ENCODE results near the gene MAPK8.
A peak's percentile ranks its signal among the peaks of the same experiment; 100 is the strongest.

MAPK8 gene

DNA sequence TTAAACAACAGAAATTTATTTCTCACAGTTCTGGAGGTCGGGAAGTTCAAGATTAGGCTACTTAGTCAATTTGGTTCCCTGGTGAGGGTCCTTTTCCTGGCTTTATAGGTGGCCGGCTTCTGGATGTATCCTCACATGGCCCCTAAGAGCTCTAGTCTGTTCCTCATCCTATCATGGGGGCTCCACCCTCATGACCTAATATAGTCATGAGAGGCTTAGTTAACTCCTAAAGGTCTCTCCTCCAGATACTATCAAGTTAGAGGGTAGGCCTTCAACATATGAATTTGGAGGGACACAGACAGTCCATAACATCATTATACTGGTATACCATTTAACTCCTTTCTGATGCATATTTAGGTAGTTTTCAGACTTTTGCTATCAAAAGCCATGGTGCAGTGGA, 7.6 kb downstream of the MAPK8 start:
- TF ChIP-seq CTCF (IDR thresholded peaks at IDR 0.05; ENCODE audit: low read depth, low read length) = no peak
- no peak for DNase-seq (ENCODE audit: low read depth in 2 of 2)
- H3K4me3 ChIP-seq (replicated peaks in 1 of 2; ENCODE audit: low read depth in 2 of 2, low read length in 2 of 2) = no peak overlapping the region

DNA sequence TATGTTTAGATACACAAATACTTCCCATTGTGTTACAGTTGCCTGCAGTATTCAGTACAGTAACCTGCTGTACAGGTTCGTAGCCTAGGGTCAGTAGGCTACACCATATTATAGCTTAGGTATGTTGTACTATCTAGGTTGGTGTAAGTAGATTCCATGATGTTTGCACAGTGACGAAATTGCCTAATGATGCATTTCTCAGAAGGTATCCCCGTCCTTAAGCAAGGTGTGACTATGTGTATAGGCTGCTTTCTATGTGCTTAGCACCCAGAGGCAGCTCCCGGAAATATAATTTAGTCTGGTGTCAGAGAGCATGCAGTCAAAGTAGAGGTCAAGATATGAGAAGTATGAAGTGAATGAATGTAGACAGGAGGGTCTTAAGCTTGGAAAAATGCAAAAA, 9.8 kb downstream of the MAPK8 start:
- H3K4me3 ChIP-seq (replicated peaks in 1 of 2; ENCODE audit: low read depth in 2 of 2, low read length in 2 of 2) = no peak overlapping the region
- DNase-seq (ENCODE audit: low read depth in 2 of 2) = no peak
- TF ChIP-seq CTCF (IDR thresholded peaks at IDR 0.05; ENCODE audit: low read depth, low read length) = no peak

DNA sequence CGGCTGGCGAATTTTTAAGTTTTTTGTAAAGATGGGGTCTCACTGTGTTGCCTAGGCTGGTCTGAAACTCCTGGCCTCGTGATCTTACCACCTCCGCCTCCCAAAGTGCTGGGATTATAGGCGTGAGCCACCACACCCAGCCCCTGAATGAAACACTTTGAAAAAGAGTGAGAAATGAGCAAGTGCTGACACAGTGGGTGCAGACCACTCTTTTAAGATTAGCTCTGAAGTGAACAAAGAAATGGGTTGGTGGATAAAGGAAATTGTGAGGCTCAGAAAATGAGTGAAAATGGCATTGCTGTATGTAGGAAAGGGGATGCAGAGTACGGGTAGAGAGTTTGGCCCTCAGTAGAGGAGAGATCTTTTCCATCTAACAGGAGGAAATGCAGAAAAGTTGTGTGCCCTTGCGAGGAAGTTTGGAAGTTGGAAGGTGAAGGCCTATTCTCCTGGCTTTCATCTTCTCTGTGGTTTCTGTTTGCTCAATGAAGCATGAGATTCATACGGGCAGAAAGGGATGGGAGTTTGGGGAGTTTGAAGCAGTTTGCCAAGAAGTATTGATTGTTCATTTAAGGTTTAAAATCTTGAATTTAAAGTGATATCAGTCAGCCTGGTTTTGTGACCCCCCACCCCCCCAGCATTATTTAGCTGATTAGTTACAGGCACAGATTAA, 11.0 kb downstream of the MAPK8 start:
- no peak for TF ChIP-seq CTCF (IDR thresholded peaks at IDR 0.05; ENCODE audit: low read depth, low read length)
- no peak overlapping the region for H3K4me3 ChIP-seq (replicated peaks in 1 of 2; ENCODE audit: low read depth in 2 of 2, low read length in 2 of 2)
- DNase-seq (ENCODE audit: low read depth in 2 of 2) = no peak

GRCh38 chr10:48322017-48322416, 15.5 kb downstream of the MAPK8 start:
- no peak for DNase-seq (ENCODE audit: low read depth in 2 of 2)
- TF ChIP-seq CTCF (IDR thresholded peaks at IDR 0.05; ENCODE audit: low read depth, low read length) = no peak
- no peak overlapping the region for H3K4me3 ChIP-seq (replicated peaks in 1 of 2; ENCODE audit: low read depth in 2 of 2, low read length in 2 of 2)

DNA sequence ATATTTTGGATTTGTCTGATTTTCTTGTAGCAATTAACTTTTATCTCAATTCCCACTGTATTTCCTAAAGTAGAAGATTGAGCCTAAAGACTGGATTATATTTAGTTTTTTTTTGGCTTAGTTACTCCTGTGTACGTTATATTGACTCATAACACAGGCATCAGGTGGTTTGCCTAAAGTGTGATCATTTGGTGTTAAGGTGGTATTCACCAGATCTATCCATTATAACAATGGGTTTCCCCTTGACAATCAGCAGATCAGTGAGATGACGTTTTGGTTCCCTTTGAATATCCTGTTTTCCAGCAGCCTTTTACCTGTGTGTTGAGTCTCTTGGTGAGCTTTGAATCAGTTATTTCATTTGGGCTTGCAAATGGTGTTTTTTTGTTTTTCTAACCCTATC, 18.1 kb downstream of the MAPK8 start:
- DNase-seq (ENCODE audit: low read depth in 2 of 2) = no peak

GRCh38 chr10:48330269-48330668, 23.8 kb downstream of the MAPK8 start:
- no peak overlapping the region for H3K4me3 ChIP-seq (replicated peaks in 1 of 2; ENCODE audit: low read depth in 2 of 2, low read length in 2 of 2)
- DNase-seq (ENCODE audit: low read depth in 2 of 2) = peak; percentile 33 to 70
- TF ChIP-seq CTCF (IDR thresholded peaks at IDR 0.05; ENCODE audit: low read depth, low read length) = no peak

More for the DNA sequence above, 18.1 kb downstream of the MAPK8 start:
- H3K4me3 ChIP-seq (replicated peaks in 1 of 2; ENCODE audit: low read depth in 2 of 2, low read length in 2 of 2) = no peak overlapping the region
- TF ChIP-seq CTCF (IDR thresholded peaks at IDR 0.05; ENCODE audit: low read depth, low read length) = no peak

DNA sequence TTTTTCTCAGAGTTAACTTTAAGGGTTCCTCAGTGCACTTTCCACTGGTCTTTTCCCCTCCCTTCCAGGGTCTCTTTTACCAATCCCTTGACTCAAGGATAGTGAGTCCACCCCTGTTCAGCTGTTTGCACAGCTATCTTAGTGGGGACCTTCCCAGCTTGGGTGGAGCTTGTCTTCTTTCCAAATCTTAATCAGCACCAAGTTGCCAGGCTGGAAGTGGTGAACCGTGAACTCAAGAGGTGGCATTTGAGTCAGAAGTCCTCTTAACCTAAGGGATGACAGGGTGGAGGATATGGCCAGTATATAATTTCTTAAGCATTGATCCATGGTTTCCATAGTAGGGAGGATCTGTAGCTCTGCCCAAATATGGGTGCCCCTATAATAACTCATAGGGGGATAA, 25.0 kb downstream of the MAPK8 start:
- no peak for DNase-seq (ENCODE audit: low read depth in 2 of 2)
- no peak for TF ChIP-seq CTCF (IDR thresholded peaks at IDR 0.05; ENCODE audit: low read depth, low read length)
- H3K4me3 ChIP-seq (replicated peaks in 1 of 2; ENCODE audit: low read depth in 2 of 2, low read length in 2 of 2) = no peak overlapping the region
